Type B pancreatic cell (in vitro differentiated cells): Measurements from ENCODE around the gene CTF1. TPM values are rescaled to one million over a fixed set of nuclear protein-coding genes. Genes with fewer than 3 reads are reported as not detected.

Experiments used
- DNase-seq: peaks from one replicate; pipeline ENCODE4 v3.0.0; 2021; ENCODE audit warnings: mixed read lengths; ENCODE audit not compliant: unreplicated experiment; ENCODE audit errors: extremely low spot score
- H3K27ac Mint-ChIP-seq: 2 replicates; pipeline ENCODE4 v1.8.0; 2021; ENCODE audit warnings: mild to moderate bottlenecking, mixed read lengths
- H3K27me3 Mint-ChIP-seq: 2 replicates; pipeline ENCODE4 v1.8.0; 2021; ENCODE audit warnings: mixed read lengths
- H3K36me3 Mint-ChIP-seq: 2 replicates; pipeline ENCODE4 v1.8.0; 2021; ENCODE audit warnings: mixed read lengths
- H3K4me1 Mint-ChIP-seq: one replicate; pipeline ENCODE4 v1.8.0; 2021; ENCODE audit warnings: mixed read lengths; ENCODE audit not compliant: unreplicated experiment
- H3K4me3 Mint-ChIP-seq: 2 replicates; pipeline ENCODE4 v1.8.0; 2021; ENCODE audit warnings: mild to moderate bottlenecking, mixed read lengths
- H3K9me3 Mint-ChIP-seq: 2 replicates; pipeline ENCODE4 v1.8.0; 2021; ENCODE audit warnings: mixed read lengths
- total RNA-seq: library from RNA; stranded (reverse); gene quantifications from 2 replicates; pipeline ENCODE4 v1.2.1, GENCODE V29; 2021; ENCODE audit warnings: low replicate concordance
- TF ChIP-seq, protein P1 (sequence below): fragments of 200-600 bp; sonication (generic); conservative IDR thresholded peaks from 2 replicates; pipeline ENCODE4 v1.5.0; 2021; ENCODE audit warnings: antibody characterized with exemption, mild to moderate bottlenecking

Gene CTF1
- total RNA-seq, 1 donor from 2014 or later: 3.1 TPM

DNA sequence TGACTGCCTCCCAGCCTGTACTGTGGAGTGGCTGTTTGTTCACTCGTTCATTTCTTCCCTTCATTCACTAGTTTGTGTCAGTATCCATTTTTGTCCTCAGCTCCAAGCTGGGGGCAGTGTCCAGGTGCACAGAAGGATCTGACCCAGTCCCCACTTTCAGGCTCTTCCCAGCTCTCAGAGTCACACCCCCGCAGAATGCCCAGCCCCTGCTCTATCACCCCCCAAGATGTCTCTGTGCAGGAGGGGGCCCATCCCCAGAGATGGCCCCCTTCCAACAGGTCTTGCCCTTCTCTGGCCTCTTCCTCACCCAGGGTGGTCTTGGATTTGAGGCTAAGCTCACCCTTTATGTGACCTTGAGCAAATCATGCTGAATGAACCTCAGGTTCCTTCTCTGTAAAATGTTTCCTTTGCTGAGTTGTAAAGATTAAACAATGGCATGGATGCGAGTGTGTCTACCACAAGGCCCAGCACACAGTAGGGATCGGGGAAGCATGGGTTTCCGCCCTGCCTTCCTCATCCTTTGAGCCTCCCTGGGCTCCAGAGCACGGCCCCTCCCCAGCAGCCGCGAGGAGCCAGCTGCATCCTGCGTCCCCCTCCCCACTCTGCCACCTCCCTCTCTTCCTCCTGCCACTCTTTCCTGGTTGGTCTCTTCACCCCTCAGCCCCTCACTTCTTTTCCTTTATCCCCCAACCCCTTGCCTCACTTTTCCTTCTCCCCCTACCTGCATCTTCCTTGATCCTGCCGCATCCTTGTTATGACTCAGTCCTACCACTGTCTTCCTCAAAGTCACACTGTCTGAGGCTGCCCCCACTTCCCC lies 29.8 kb downstream of the CTF1 start:
- no peaks in the 10 kb centered on the region for H3K27me3 Mint-ChIP-seq
- H3K27ac Mint-ChIP-seq: peak overlapping the region; percentile 51

DNA sequence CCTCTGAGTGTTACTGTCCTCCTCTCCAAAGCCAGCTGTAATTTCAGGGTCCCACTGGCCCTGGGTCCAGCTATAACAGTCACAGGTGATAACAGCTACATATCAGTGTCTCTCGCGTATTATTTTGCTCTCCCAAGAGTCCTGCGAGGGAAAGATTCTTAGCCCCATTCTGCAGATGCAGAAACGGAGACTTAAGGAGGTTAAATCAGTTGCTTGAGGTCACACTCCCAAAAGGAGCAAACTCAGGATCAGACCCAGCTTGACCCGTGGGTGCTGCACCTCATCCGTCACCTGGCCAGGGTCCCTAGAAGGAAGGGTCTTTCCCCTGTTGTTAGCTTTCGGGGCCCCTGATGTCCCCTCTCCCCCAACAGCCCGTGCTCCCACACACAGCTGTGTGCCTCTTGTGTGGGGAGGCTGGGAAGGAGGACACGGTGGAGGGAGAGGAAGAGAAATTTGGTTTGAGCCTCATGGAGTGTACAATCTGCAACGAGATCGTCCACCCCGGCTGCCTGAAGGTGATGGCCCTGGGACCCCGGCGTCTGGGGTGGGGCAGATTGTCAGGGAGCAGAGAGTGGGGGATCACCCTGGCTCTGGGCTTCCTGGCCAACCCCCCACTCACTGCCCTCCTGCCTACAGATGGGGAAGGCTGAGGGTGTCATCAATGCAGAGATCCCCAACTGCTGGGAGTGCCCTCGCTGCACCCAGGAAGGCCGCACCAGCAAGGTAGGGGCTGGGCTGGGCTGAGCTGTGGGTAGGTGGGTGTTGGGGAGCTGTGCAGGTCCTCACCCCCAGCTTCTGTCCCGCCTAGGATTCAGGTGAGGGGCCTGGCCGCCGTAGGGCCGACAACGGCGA lies 30.7 kb downstream of the CTF1 start:
- Mint-ChIP-seq H3K4me3 (peak overlapping the region; percentile 61), H3K4me1 (peaks cover 20% of the 10 kb centered on the region), H3K9me3 (no peaks in the 10 kb centered on the region), H3K27ac (peak overlapping the region; percentile 41), H3K36me3 (peaks cover 4% of the 10 kb centered on the region), H3K27me3 (no peaks in the 10 kb centered on the region)
- TF ChIP-seq, protein P1, sequence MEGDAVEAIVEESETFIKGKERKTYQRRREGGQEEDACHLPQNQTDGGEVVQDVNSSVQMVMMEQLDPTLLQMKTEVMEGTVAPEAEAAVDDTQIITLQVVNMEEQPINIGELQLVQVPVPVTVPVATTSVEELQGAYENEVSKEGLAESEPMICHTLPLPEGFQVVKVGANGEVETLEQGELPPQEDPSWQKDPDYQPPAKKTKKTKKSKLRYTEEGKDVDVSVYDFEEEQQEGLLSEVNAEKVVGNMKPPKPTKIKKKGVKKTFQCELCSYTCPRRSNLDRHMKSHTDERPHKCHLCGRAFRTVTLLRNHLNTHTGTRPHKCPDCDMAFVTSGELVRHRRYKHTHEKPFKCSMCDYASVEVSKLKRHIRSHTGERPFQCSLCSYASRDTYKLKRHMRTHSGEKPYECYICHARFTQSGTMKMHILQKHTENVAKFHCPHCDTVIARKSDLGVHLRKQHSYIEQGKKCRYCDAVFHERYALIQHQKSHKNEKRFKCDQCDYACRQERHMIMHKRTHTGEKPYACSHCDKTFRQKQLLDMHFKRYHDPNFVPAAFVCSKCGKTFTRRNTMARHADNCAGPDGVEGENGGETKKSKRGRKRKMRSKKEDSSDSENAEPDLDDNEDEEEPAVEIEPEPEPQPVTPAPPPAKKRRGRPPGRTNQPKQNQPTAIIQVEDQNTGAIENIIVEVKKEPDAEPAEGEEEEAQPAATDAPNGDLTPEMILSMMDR: no peak
- no peak for DNase-seq

More for the DNA sequence above, 29.8 kb downstream of the CTF1 start:
- H3K4me1 Mint-ChIP-seq: peaks cover 20% of the 10 kb centered on the region
- TF ChIP-seq, protein P1: no peak
- DNase-seq: no peak
- H3K36me3 Mint-ChIP-seq: peaks cover 4% of the 10 kb centered on the region
- H3K9me3 Mint-ChIP-seq: no peaks in the 10 kb centered on the region
- H3K4me3 Mint-ChIP-seq: peak overlapping the region; percentile 80

DNA sequence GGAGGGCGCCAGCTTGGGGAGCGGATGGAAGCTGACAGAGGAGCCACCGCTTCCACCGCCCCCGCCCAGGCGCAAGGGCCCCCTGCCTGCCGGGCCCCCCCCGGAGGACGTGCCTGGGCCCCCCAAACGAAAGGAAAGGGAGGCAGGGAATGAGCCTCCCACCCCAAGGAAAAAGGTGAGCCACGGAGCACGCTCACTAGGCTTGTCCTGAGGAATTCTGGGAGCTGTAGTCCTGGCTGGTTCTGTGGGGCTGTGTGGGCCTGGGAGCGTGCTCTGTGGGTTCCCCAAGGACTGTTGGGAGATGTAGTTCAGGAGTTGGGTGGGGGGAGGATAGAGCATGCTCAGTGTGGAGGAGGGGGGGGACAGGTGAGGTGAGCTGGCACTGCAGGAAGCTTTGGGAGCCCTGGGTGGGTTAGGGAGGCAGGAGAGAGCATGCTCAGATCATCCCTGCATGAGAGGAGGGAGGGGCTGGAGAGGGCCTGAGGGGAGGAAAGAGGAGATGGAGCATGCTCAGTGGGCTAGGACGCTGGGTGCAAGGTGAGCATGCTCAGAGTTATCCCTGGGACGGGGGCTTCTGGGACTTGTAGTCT lies 31.5 kb downstream of the CTF1 start:
- no peaks in the 10 kb centered on the region for H3K9me3 Mint-ChIP-seq
- H3K27ac Mint-ChIP-seq: no peak overlapping the region
- peaks cover 7% of the 10 kb centered on the region for H3K36me3 Mint-ChIP-seq
- peaks cover 20% of the 10 kb centered on the region for H3K4me1 Mint-ChIP-seq
- H3K27me3 Mint-ChIP-seq: no peaks in the 10 kb centered on the region
- DNase-seq: peak; percentile 76
- TF ChIP-seq, protein P1: no peak
- H3K4me3 Mint-ChIP-seq: peak overlapping the region; percentile 25

DNA sequence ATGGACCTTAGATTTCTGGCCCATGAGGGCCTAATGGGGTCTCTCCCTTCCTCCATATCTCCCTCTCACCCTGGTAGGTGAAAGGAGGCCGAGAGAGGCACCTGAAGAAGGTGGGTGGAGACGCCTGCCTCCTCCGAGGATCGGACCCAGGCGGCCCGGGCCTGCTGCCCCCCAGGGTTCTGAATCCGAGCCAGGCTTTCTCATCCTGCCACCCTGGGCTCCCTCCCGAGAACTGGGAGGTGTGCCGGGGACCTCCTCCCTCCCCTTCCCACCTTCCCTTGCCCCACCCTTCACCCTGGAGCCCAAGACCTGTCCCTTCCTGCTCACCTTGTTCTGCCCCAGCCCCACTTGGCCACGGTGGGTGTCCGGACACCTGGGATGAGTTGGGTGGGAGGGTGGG lies 32.0 kb downstream of the CTF1 start:
- Mint-ChIP-seq H3K4me1 (peaks cover 20% of the 10 kb centered on the region), H3K4me3 (peak overlapping the region; percentile 25), H3K27me3 (no peaks in the 10 kb centered on the region), H3K9me3 (no peaks in the 10 kb centered on the region), H3K27ac (no peak overlapping the region), H3K36me3 (peaks cover 7% of the 10 kb centered on the region)
- TF ChIP-seq, protein P1: no peak
- DNase-seq: no peak

DNA sequence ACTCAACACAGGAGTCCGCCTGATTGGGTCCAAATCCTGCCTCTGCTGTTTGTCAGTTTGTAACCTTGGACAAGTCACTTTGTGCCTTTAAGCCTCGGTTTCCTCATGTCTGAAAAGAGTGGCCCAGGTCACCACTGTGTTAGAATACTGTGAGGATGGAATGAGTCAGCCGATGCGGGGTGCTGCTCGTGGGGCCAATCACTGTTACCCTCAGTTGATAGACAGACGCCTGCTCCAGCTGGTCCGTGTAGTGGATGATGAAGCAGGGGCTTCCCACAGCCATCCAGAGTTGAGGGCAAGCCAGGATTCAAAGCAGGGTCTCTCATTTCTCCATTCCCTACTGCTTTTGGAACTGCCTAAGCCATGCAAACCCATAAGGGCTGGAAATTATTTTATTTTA lies 32.8 kb downstream of the CTF1 start:
- H3K27me3 Mint-ChIP-seq: no peaks in the 10 kb centered on the region
- H3K9me3 Mint-ChIP-seq: no peaks in the 10 kb centered on the region
- H3K4me1 Mint-ChIP-seq: peaks cover 20% of the 10 kb centered on the region
- peaks cover 7% of the 10 kb centered on the region for H3K36me3 Mint-ChIP-seq
- H3K4me3 Mint-ChIP-seq: no peak overlapping the region
- no peak overlapping the region for H3K27ac Mint-ChIP-seq
- TF ChIP-seq, protein P1: no peak
- no peak for DNase-seq
